ENCODE data around the gene TFCP2.

DNA sequence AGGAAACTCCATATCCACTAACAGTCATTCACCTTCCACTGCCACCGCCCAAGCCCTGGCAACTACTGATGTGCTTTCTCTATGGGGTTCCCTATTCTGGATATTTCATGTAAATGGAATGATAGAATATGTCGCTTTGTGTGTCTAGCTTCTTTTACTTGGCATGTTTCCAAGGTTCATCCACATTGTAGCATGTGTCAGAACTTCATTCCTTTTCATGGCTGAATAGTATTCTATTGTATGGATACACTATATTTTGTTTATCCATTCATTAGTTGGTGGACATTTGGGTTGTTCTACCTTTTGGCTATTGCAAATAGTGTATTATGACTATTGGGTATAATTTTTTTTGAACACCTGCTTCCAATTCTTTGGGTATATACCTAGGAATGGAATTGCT, 36.3 kb upstream of the TFCP2 start:
- TF ChIP-seq, protein P1, sequence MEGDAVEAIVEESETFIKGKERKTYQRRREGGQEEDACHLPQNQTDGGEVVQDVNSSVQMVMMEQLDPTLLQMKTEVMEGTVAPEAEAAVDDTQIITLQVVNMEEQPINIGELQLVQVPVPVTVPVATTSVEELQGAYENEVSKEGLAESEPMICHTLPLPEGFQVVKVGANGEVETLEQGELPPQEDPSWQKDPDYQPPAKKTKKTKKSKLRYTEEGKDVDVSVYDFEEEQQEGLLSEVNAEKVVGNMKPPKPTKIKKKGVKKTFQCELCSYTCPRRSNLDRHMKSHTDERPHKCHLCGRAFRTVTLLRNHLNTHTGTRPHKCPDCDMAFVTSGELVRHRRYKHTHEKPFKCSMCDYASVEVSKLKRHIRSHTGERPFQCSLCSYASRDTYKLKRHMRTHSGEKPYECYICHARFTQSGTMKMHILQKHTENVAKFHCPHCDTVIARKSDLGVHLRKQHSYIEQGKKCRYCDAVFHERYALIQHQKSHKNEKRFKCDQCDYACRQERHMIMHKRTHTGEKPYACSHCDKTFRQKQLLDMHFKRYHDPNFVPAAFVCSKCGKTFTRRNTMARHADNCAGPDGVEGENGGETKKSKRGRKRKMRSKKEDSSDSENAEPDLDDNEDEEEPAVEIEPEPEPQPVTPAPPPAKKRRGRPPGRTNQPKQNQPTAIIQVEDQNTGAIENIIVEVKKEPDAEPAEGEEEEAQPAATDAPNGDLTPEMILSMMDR (IDR thresholded peaks at IDR 0.05): no peak
- TF ChIP-seq ZFX (IDR thresholded peaks at IDR 0.05; ENCODE audit: borderline replicate concordance): no peak
